SK-N-MC (cell line): Measurements from ENCODE around the gene CD2BP2.

Source experiments
- EZH2 ChIP-seq: fragments of 200-600 bp; sonication (generic); IDR thresholded peaks from one replicate; pipeline ENCODE4 v1.6.1; 2017; ENCODE audit warnings: antibody characterized with exemption
- POLR2AphosphoS5 ChIP-seq: IDR thresholded peaks from 2 replicates; pipeline ENCODE4 v1.6.1; 2012; ENCODE audit warnings: mild to moderate bottlenecking, low read depth, low read length, borderline replicate concordance

GRCh38 chr16:30368122-30368791 is 13.1 kb upstream of the CD2BP2 start:
- TF ChIP-seq POLR2AphosphoS5 (no peak), EZH2 (no peak)
